Smooth muscle cell of the brain vasculature (primary cell): ENCODE results near the gene ZSWIM3.
"Not testable (repeated sequence)": the region's sequence is repeated elsewhere in the genome, so short reads cannot be mapped to it uniquely, and the experiment has no call there.

ENCODE experiments used
- DNase-seq: peaks from one replicate; pipeline ENCODE4 v3.0.0-alpha.2; 2012; ENCODE audit warnings: low read depth, low spot score

The ZSWIM3 gene

GRCh38 chr20:45857114-45857881 is at the start of gene ZSWIM3, which contains the start of gene ACOT8:
Gene ZSWIM3 (plus strand): TSS chr20:45857614. CDS start chr20:45857826, 212 bp downstream.
Gene ACOT8 (minus strand): TSS chr20:45857392. CDS start chr20:45857315, 77 bp downstream.
- peak; percentile 100 for DNase-seq

DNA sequence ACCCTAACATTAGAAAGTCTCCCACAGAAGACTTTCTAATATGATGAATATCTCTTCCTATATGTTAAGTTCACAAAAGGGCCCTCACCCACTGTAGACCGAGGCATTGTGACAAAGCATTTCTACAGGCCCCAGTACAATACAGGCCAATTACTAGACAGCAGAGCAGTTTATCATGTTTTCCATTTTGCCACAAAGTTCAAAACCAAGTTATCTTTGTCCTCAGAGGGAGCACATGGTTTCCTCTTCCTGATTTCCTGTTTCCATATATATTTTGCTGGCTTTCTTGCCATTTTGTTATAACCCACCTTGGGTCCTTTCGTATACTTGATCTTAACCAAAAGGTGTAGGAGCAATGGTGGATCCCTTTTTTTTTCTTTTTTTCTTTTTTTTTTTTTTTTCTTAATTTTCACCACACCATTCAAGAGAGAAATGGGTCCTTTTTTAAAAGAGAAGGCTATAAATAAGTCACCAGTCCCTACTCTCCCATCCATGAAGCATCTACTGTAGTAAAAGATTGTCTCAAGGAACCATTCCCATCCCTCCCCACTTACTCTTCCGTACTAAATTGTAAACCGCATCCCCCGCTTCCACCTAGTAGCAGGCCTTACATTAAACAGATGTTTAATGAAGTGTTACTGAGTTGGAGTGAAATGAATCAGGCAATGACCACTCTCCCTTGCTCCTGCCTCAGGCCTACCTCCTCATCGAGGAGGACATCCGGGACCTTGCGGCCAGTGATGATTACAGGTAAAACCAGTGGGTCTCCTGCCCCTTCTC is 47.0 kb upstream of the ZSWIM3 start:
- DNase-seq, result no peak

DNA sequence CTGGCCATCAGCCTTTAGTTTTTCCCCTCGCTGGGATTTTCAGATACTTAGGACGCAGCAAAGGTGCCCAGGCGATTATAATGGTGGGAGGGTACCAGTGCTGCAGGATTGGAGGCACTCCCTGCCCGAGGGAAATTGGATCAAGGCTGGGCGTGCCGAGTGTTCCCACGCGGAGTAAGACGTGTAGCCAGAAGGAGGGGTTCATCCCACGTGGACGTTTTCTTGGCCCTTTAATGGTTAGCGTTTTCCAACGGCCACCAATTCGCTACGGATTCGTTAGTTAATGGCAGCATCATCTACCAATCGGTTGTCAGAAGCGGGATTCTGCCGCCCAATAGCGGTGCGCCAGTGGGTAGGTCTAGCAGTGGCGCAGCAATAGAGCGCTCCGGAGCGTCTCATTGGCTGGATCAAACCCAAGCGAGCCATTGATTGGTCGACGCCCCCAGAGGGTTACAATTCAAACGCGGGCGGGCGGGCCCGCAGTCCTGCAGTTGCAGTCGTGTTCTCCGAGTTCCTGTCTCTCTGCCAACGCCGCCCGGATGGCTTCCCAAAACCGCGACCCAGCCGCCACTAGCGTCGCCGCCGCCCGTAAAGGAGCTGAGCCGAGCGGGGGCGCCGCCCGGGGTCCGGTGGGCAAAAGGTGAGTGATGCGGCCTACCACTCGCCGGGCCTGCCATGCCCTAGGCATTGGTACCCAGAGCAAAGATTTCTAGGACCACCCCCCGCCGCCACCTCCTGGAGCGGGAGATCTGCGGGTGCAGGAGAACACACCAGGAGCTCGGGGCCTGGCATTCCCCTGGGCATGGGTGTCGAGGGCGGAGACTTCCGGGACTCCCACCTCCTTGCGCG is 45.0 kb upstream of the ZSWIM3 start, which contains the start of gene UBE2C:
UBE2C (plus strand) TSS at position 488 of the 849 bp plus-strand sequence; CDS start at position 540, 52 bp downstream.
- DNase-seq, result peak; percentile 98

GRCh38 chr20:45813006-45813340 is 44.4 kb upstream of the ZSWIM3 start:
- no peak for DNase-seq

GRCh38 chr20:45813489-45813888 is 43.9 kb upstream of the ZSWIM3 start:
- DNase-seq, result no peak

GRCh38 chr20:45814314-45814713 is 43.1 kb upstream of the ZSWIM3 start:
- DNase-seq, result no peak

DNA sequence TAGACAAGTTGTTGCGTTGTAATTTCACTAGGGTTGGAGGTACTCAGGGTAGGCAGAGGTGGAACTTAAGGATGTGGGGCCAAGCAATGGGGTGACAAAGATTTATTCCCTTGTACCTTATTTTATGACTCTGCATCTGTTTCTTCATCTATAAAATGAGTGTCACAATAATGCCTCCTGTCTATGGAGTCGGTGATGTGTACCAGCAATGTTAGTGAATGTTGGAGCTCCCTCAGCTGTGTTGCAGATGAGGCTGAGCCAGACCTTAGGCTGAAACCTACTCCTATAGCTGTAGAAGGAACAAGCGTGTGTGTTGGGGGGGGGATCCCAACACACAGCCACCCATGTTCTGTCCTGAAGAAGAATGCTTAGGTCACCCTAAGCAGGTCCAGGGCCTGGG is 40.5 kb upstream of the ZSWIM3 start:
- no peak for DNase-seq

DNA sequence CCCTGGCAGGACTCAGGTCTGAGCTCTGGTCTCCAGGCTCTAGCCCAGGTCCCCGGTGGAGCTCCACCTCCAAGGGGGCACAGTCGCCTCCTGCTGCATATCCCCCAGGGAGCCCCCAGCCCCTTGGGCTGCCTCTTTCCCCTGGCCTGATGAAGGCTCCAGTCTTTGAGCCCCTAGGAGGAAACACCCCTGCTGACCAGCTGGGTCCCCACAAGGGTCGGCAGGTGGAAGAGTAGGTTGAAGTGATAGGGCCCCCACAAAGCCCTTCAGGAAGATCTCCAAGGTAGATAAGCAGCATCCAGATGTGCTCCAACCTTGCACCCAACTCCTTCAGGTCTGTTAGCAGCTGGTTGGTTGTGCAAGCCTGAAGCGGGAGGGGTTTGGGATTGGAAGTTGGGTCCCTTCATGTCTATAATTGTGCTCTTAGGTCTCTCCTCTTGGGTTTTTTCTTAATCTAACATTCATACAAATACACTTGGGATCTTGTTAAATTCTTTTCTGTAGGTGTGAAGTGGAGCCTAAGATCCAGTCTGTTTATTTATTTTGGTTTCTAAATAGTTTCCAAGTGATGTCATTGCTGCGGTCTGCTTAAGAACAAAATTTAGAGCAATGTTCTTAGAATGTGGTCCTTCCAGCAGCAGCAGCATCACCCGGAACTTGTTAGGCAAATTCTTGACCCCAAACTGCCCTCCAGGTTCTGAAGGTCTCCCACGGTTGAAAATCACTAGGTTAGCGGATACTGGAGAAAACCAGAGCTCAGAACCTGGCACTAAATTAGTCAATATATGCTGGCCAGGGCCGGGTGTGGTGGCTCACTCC is 39.8 kb upstream of the ZSWIM3 start:
- no peak for DNase-seq

DNA sequence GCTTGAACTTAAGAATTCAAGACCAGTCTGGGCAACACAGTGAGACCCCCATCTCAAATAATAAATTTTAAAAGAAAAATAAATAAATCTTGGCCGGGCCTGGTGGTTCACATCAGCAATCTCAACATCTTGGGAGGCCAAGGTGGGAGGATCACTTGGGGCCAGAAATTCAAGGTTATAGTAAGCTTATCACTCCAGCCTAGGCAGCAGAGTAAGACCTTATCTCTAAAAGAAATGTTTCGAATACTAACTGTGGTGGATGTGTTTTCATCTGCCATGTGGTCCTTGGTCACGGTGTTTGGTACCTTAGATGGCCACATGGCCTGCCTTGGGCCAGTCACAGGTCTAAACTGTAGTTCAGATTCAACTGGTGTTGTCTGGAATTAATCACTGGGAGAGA is 39.2 kb upstream of the ZSWIM3 start:
- no peak for DNase-seq

DNA sequence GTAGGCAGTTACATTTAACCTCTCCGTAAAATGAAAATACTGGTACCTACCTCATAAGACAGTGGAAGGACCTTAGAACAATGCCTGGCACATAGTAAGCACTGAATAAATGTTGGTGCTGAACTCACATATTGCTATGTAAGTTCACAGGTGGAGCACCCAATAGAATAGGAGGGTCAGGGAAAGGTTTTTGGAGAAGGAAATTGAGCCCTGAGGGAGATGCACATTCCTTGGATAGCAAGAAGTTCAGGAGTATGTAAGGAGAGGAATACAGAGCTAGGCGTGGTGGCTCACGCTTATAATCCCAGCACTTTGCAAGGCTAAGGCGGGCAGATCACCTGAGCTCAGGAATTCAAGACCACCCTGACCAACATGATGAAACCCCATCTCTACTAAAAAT is 37.9 kb upstream of the ZSWIM3 start:
- DNase-seq, result no peak

DNA sequence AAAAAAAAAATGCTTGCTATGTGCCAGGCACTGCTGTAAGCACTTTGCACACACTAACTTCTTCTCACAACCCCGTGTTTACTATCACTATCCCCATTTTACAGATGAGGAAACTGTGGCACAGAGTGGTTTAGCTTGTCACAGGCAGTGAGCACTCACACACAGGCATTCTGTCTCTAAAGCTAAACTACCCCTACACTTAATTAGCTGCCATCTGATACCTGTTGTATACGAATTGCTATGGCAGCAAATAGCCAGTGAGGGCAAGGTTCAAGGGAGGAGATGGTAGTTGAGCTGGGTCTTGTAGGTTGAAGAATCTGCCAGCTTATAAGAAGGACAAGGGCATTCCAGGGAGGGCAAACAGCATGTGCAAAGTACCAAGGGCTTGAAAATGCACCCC is 35.5 kb upstream of the ZSWIM3 start:
- no peak for DNase-seq

DNA sequence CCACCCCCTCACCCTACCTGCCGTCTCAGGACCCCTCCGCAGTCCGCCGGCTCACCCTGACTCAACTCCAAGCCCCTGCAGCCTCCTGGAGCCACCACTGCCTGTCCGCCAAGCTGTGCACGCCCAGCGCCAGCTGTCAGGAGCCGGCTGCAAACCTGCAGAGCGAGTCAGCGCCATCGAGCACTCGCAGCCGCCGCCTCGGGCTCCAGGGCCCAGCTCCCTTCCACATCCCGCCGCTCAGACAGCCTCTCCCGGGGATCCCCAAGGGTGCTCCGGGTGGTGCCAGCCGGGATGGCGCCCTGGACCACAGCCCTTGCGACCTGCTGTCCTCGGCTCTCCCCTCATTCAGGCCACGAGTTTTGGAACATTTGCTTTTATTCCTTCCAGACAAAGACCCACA is 34.6 kb upstream of the ZSWIM3 start:
- no peak for DNase-seq

DNA sequence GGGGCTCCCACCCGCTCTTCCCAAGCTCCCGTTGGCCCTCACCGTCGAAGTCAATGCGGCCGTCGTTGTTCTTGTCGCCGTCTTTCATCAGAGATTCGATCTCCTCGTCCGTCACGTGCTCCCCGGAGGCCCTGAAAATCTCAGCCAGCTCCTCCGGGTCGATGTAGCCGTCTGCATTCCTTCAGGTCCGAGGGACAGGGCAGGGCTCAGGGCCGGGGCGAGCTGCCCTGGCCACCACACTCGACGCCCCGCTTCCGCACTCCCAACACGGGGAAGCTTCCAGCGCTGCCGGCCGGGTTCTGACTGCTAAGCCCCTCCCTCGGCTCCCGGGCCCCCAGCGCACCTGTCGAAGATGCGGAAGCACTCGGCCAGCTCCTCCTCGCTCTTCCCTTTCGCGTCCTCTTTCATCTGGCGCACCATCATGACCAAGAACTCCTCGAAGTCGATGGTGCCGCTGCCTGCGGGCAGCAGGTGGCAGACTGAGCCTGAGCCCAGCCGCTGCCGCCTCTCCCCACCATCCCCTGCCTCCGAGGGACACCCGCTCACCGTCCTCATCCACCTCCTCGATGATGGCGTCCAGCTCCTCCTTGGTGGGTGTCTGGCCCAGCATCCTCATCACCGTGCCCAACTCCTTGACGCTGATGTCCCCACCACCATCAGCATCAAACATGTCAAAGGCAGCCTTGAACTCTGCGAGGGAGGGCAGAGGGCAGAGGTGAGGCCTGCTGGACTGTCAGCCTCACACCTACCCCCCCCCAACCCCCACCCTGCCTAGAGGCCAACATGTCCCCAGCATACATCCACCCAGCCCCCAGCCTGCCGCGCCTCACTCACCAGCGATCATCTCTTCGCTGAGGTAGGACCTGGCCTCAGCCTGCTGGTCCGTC is 33.2 kb upstream of the ZSWIM3 start:
- no peak for DNase-seq

- peak; percentile 65 for DNase-seq
These were observed 30.9 kb upstream of the ZSWIM3 start for GRCh38 chr20:45826381-45827019.

- DNase-seq, result no peak
These were observed 30.3 kb upstream of the ZSWIM3 start, which contains the start of gene TNNC2 for GRCh38 chr20:45827030-45827652. Gene TNNC2 (minus strand): TSS chr20:45827312. CDS start chr20:45827248, 64 bp downstream.

- DNase-seq, result no peak
These were observed 29.7 kb upstream of the ZSWIM3 start for GRCh38 chr20:45827712-45828111.

DNA sequence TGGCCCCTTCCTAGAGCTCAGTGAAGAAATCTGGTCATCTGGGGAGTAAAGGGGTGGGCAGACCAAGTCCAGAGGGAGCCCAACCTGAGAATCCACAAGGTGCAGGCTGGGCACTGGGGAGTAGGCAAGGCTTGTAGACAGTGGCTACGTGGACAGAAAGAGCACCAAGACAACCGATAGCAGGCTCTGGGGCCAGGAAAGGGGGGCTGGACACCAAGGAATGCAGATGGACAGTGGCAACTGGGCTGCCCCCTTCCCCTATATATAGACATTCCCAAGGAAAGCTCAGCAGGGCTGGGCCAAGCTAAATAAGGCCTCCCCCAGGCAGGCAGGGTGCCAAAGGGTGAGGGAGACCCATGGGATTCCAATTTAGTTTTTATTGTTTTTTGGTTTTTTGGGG is 28.8 kb upstream of the ZSWIM3 start:
- DNase-seq, result no peak

DNA sequence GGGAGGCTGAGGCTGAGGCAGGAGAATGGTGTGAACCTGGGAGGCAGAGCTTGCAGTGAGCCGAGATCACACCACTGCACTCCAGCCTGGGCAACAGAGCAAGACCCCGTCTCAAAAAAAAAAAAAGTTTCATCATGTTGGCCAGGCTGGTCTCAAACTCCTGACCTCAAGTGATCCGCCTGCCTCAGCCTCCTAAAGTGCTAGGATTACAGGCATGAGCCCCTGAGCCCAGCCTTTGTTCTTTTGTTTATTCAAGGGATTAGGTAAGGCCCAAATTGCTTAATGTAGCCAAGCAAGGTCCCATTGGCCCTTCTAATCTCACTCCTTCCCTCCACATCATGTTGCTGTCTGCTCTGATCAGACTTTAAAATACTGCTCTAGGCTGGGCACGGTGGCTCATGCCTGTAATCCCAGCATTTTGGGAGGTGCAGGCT is 27.7 kb upstream of the ZSWIM3 start:
- not testable (repeated sequence) for DNase-seq

DNA sequence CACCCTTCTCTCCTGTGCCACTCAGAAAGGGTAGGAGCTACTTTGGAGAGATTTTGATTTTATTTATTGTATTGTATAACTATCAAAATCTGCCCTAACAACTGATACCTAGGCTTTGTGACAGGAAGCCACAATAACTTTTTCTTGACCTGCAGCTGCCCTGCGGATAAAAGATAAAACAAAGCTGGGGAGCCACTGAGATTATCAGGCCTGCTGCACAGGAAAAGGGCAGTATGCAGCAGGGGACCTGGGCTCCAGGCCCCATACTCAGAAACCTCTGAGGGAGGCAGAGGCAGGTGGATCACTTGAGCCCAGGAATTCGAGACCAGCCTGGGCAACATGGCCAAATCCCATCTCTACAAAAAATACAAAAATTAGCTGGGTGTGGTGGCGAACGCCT is 24.8 kb upstream of the ZSWIM3 start:
- DNase-seq, result no peak
